Measurements from ENCODE around the gene MPEG1.
A peak's percentile ranks its signal among the peaks of the same experiment; 100 is the strongest.

The MPEG1 gene

DNA sequence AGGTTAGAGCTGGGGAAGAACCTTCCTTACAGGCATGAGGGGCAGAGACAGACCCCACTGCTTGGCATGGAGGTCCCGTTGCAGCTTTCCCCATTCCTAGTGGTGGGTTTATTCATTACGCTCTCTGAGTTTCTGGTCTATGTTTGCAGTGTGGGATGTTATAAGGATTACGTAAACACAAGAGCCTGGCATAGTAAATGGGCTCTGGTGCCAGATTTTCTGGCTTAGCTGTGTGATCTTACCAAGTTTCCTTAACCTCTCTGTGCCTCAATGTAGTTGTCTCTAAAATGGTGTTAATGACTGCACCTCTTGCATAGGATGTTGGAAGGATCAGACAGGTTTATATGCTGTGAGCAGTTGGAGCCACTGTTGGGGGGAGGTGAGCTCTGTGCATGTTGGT, 25.7 kb downstream of the MPEG1 start:
- DNase-seq: no peak

DNA sequence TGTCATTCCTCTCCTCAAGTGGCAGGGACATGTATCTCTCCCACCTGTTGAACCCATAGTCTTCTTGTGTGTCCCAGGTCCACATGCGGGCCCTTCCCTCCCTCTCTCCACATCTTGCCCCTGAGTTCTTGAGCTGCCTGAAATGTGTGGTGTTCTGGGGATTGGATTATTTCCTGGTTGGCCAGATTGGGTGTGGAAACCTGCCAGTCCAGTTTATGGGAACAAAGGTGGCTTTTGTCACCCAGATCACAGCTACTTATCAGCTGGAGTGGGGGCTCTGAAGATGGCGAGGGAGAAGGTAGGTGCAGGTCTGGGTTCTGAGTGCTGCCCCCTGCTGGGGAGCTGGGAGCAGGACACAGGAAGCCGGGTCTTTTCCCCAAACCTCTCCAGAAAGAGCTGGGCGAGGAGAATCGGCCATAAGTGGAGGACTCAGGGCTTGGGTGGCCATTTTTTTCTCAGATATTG, 26.6 kb downstream of the MPEG1 start:
- no peak for DNase-seq

DNA sequence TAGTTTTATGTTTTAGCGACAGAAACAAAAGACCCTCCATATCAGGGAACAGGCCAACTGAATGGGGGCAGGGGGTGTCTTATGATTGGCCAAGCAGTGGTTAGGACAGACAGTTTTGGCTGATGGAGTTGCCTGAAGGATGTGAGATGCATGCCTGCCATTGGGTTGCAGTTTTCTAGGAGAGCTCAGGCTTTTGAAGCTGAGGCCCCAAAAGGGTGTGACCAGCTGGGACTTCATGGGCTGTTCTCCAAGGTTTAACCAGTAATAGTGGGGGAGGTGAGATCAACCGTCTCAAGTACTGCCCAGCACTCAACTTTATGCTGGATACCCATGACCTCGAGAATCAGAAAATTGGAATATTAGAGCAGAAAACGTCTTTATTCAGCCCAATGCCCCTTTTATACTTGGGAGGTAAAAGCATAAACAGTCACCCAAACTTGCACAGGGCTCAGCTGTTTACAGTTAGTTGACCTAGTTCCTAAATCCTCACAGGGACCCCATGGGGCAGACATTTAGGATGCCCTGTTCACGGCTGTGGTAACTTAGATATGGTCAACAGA, 27.3 kb downstream of the MPEG1 start:
- DNase-seq: no peak

DNA sequence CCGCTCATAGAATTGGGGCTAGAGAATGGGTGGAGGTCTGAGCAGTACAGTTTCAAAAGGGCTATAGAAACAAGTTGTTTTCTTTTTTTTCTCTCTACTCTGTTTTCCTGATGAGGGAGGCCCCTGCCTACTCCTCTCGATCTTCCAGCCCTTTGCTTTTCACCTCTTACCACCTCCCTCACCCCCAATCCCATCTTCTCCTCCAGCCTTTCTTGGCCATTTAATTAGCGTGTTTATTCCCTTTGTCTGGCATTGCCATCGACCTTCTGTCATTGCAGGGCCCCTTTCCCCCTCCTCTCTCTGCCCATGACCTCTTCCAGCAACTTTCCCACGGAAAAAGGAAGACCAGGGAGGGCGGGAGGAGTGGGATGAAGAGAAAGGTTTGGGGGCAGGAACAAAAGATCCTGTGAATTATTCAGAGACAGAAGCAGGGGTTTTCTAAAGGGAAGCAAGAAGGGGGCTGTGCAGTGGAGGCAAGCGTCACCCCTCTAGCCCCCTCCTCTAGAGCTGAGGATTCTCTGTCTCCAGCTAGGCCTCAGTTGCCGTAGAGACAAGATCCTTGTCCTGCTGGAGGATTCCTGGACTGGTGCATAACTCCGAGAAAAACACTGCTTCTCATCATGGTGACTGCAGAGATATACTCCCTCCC, 27.9 kb downstream of the MPEG1 start:
- DNase-seq: no peak

GRCh38 chr11:59183771-59184170, 29.0 kb downstream of the MPEG1 start:
- no peak for DNase-seq

GRCh38 chr11:59182457-59183151, 30.1 kb downstream of the MPEG1 start:
- no peak for DNase-seq

DNA sequence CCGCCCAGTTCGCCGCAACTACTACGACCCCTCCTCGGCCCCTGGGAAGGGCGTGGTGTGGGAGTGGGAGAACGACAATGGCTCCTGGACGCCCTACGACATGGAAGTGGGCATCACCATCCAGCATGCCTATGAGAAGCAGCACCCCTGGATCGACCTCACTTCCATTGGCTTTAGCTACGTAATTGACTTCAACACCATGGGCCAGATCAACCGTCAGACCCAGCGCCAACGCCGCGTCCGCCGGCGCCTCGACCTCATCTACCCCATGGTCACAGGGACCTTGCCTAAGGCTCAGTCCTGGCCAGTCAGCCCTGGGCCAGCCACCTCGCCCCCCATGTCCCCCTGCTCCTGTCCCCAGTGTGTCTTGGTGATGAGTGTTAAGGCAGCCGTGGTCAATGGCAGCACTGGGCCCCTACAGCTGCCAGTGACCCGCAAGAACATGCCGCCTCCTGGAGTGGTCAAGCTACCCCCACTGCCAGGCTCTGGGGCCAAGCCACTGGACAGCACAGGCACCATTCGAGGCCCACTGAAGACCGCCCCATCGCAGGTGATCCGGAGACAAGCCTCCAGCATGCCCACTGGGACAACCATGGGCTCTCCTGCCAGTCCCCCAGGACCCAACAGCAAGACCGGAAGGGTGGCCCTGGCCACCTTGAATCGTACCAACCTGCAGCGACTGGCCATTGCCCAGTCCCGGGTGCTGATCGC, 30.8 kb downstream of the MPEG1 start:
- no peak for DNase-seq

DNA sequence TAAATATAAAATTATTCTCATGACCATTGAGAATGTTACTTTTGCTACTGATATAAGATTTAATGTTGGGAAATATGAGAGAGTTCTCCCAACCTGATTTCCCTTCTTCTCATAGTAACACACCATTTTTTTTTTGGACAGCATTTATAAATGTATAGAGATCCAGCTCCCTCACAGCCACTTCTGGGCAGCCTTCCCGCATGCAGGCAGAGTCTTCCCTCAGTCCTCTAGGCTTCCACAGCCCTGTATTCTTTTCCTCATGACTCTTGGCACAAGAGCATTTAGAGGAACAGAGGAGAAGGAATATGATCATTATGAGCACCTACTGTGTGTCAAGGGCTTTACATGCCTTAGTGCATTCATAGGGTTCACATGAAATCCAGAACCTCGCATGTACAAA, 31.8 kb downstream of the MPEG1 start:
- no peak for DNase-seq

DNA sequence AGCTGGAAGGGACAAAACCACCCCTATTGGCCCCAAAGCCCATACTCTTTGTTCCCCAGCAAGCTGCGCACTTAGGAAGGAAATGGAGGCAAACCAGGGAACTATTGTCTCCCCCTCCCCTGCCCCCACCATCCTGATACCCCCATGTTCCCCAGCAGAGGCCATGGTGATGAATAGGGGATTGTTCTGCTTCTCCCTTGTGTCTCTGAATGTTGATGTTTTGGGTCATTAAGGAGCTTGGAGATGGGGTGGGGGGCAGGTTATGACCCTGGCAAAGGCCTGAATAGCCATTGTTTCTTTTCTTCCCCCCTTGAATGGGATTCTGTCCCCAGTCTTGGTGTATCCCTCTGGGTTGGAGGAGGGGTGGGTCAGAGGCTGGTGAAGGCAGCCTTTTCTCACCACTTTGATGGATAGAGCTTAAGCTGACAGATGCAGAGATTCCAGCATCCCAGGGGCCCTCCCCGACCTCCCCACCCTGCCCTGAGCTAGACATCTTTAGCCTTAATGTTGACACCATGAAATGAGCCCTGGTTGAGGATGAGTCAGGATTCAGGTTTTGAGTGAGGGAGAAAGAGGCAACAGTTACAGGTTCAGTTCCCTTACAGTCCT, 32.5 kb downstream of the MPEG1 start:
- DNase-seq: no peak

GRCh38 chr11:59179121-59179520, 33.6 kb downstream of the MPEG1 start:
- no peak for DNase-seq

DNA sequence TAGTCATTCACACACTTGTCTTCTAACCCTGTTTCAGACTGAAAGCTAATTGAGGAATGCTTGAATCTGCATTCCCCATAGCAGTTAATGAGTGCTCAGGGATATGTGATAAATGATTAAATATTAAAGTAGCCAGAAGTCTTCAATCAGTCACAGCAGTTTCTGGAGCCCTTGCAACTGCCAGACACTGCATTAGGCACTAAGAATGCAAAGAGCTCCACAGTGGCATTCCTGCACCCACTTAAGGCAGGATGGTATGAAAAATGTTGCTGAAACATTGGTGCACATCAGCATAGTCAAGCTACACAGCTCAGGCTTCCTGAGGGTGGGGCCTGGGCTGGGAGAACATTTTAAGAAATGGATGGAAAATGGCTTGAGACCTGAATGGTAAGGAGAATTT, 34.3 kb downstream of the MPEG1 start:
- DNase-seq: no peak

DNA sequence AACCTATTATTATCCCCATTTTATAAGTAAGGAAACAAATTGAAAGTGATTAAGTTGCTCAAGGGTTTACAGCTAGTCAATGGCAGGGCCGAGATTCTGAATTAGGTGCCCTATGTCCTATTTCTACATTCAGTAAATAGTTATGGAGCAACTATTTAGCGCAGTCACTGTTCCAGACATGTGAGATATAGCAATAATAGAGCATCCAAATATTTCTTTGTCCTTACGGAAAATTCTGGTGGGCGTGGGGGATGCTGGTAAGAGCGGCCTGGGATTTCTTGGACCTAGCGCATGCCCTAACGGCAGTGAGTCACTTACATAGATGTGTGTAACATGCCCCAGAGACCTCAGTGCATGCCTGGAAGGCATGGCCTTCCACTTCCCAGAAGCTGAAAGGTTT, 36.4 kb downstream of the MPEG1 start:
- no peak for DNase-seq

- DNase-seq: no peak
Measured at GRCh38 chr11:59175091-59175501, 37.6 kb downstream of the MPEG1 start.

DNA sequence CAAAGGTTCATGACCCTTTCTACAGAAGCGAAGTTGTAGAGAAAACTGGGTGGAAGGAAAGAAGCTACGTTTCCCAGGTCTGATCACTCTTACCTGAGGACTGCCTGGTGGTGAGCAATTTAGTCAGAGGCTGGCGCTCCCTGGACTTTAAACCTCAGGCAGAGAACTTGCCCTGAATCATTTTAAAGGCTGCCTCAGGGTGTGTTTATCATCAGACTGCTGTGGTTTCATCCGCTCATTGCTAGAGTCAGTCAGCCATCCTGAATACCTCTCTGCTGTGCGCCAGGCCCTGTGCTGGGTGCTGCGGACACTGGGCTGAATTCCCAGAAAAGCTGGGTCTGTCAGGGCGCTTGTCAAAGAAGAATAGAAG, 38.1 kb downstream of the MPEG1 start:
- peak; percentile 11 for DNase-seq

GRCh38 chr11:59173964-59174663, 38.6 kb downstream of the MPEG1 start:
- DNase-seq: no peak

DNA sequence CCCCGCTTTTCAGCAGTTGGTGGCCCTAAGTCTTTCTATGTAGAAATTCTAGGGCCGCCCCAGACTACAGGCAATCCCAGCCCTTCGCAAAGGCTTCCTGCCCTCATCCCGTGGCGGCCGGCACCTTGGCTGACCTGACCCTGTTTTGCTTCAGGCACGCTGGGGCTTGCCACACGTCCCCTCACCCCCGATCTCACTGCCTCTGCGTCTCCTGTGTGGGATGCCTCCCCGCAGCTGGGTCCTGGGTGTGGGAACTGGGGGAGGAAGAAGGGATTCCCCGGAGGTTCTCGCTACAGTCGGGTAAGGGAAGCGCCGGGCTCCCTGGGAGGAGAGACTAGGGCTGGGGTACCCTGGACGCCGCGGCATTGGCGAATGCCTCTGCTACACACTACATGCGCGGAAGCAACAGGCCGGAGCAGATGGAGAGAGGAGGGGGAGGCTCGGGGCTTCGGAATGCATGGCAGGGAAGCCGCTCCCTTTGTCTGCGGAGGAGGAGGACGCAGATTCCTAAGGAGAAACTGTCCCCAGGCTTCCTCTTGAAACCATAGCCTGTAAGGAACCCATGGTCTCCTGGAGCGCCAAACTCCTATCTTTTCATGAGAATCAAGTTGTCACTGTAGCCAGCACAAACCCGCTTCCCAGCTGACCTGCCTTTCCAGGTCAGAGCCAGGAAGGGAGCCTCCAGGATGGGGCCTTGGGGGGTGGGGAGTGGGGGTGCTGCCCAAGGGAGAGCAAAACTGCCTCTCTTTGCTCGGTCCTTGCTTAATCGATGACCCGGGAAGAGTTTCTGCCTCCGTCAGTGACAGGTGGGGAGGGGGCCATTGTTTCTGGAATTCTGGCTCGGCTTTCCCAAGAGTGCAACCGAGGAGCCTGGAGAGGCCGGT, 39.4 kb downstream of the MPEG1 start:
- DNase-seq: no peak

- peak; percentile 17 for DNase-seq
Measured at GRCh38 chr11:59172345-59173079, 40.2 kb downstream of the MPEG1 start.

DNA sequence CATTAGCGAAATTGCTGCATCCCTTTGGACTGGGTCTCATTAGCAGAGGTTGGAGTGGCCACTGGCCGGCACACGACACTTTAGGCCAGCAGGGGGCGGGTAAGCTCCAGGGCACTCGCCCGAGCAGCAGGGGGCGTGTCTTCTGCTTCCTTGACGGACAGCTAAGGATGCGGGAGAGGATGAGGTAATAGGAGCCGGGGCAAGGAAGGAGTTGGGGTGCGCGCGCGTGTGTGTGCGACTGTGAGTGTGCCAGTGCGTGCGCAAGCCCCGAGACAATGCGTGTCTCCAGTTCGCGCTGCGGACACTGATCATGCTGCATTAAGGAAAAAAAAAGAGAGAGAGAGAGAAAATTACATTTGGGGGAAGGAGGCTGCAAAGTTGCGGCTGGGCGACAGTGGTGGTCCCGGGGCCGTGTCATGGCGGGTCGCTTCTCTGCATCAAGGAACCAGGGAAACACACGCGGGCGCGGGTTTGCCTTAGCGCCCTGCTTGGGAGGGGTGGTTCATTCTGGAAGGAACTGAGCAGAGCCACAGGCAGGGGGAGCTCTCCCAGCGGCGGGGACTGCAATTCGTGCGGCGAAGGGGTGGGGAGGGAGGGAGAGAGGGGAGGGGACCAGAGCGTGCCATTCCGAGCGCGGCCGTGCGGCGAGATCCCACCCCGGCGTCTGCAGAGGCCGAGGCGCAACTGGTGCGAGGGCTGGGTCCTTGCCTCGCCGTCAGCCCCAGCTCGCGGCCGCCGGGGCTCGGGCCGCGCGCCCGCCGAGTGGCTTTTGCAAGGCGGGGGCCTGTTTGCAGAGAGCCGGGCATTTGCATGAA, 41.0 kb downstream of the MPEG1 start, which contains the start of gene DTX4:
Gene DTX4, plus strand, starts transcription at position 625 of the 815 bp plus-strand sequence. CDS start 464 bp downstream, outside the sequence.
- DNase-seq: peak; percentile 90

DNA sequence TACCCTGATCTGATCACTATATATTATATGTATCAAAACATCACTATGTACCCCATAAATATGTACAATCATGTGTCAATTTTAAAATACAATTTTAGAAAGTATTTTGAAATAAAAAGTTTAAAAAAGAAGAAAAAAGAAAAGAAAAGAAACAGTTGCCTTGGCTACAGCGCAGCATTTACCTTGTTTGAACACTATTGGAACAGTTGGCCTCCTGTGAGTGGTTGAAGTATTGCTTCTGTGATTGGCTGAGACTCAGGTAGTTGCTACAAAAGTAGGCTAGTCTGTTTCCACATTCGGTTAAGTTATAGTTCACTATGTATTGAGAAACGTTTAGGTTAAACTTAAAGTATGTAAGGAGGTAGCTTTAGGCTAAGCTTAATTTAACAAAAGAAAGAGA, 48.7 kb downstream of the MPEG1 start:
- DNase-seq: no peak
